ENCODE measurements around the gene SPN. TPM values are rescaled to one million over a fixed set of nuclear protein-coding genes. Genes with fewer than 3 reads are reported as not detected.
"Not testable (repeated sequence)": the region's sequence is repeated elsewhere in the genome, so short reads cannot be mapped to it uniquely, and the experiment has no call there.

Gene SPN
- total and polyA plus RNA-seq, 2 donors = 48.7 to 49.3 TPM

GRCh38 chr16:29664091-29664921 is 1.3 kb downstream of the SPN start:
- Histone ChIP-seq H3K4me3 (ENCODE audit: low read length in 2 of 2) (peak overlapping the region; percentile 96 to 97), H3K27me3 (ENCODE audit: control insufficient read depth in 2 of 2, insufficient read depth in 1 of 2, low read length in 1 of 2) (no peaks in the 10 kb centered on the region), H3K36me3 (ENCODE audit: control insufficient read depth in 2 of 2, insufficient read depth in 2 of 2, low read length in 1 of 2) (peaks cover 9 to 34% of the 10 kb centered on the region in 2 donors), H3K9me3 (ENCODE audit: control insufficient read depth in 2 of 2, insufficient read depth in 1 of 2, low read length in 1 of 2) (peaks cover 0 to 4% of the 10 kb centered on the region in 2 donors), H3K4me1 (ENCODE audit: control insufficient read depth in 2 of 2, insufficient read depth in 2 of 2, low read length in 2 of 2) (peaks cover 26 to 56% of the 10 kb centered on the region in 2 donors), H3K27ac (ENCODE audit: low read depth in 1 of 2, low read length in 1 of 2) (peak overlapping the region; percentile 74 to 97)
- peak in 3 of 9 donors; percentile 42 to 66 (median 45) for DNase-seq (ENCODE audit: low read depth in 6 of 9, low spot score in 9 of 9)
- WGBS = 5% methylated on average over 35 of the region's 35 CpGs

- Histone ChIP-seq H3K9me3 (ENCODE audit: control insufficient read depth in 2 of 2, insufficient read depth in 1 of 2, low read length in 1 of 2) (peaks cover 0 to 4% of the 10 kb centered on the region in 2 donors), H3K4me1 (ENCODE audit: control insufficient read depth in 2 of 2, insufficient read depth in 2 of 2, low read length in 2 of 2) (peaks cover 26 to 56% of the 10 kb centered on the region in 2 donors), H3K4me3 (ENCODE audit: low read length in 2 of 2) (peak overlapping the region; percentile 96 to 97), H3K27me3 (ENCODE audit: control insufficient read depth in 2 of 2, insufficient read depth in 1 of 2, low read length in 1 of 2) (no peaks in the 10 kb centered on the region), H3K27ac (ENCODE audit: low read depth in 1 of 2, low read length in 1 of 2) (peak overlapping the region; percentile 64 to 97), H3K36me3 (ENCODE audit: control insufficient read depth in 2 of 2, insufficient read depth in 2 of 2, low read length in 1 of 2) (peaks cover 9 to 39% of the 10 kb centered on the region in 2 donors)
- DNase-seq (ENCODE audit: low read depth in 6 of 9, low spot score in 9 of 9) = peak in 1 of 9 donors; percentile 46
- 18% methylated on average over 15 of the region's 15 CpGs for WGBS
Measured at GRCh38 chr16:29665294-29666077, 2.4 kb downstream of the SPN start.

GRCh38 chr16:29667322-29667610 is 4.2 kb downstream of the SPN start:
- Histone ChIP-seq H3K27ac (ENCODE audit: low read depth in 1 of 2, low read length in 1 of 2) (peak overlapping the region in 1 of 2 donors; percentile 97), H3K4me3 (ENCODE audit: low read length in 2 of 2) (peak overlapping the region in 1 of 2 donors; percentile 97), H3K4me1 (ENCODE audit: control insufficient read depth in 2 of 2, insufficient read depth in 2 of 2, low read length in 2 of 2) (peaks cover 18 to 43% of the 10 kb centered on the region in 2 donors), H3K36me3 (ENCODE audit: control insufficient read depth in 2 of 2, insufficient read depth in 2 of 2, low read length in 1 of 2) (peaks cover 12 to 48% of the 10 kb centered on the region in 2 donors)
- H3K9me3 ChIP-seq (ENCODE audit: control insufficient read depth in 2 of 2, insufficient read depth in 1 of 2, low read length in 1 of 2); H3K27me3 ChIP-seq (ENCODE audit: control insufficient read depth in 2 of 2, insufficient read depth in 1 of 2, low read length in 1 of 2); DNase-seq (ENCODE audit: low read depth in 6 of 9, low spot score in 9 of 9): not testable (repeated sequence)
- WGBS = 89% methylated on average over 6 of the region's 6 CpGs

GRCh38 chr16:29667755-29668154 is 4.7 kb downstream of the SPN start:
- Histone ChIP-seq H3K27me3 (ENCODE audit: control insufficient read depth in 2 of 2, insufficient read depth in 1 of 2, low read length in 1 of 2) (no peaks in the 10 kb centered on the region), H3K4me1 (ENCODE audit: control insufficient read depth in 2 of 2, insufficient read depth in 2 of 2, low read length in 2 of 2) (peaks cover 15 to 38% of the 10 kb centered on the region in 2 donors), H3K4me3 (ENCODE audit: low read length in 2 of 2) (no peak overlapping the region), H3K27ac (ENCODE audit: low read depth in 1 of 2, low read length in 1 of 2) (no peak overlapping the region), H3K36me3 (ENCODE audit: control insufficient read depth in 2 of 2, insufficient read depth in 2 of 2, low read length in 1 of 2) (peaks cover 12 to 50% of the 10 kb centered on the region in 2 donors), H3K9me3 (ENCODE audit: control insufficient read depth in 2 of 2, insufficient read depth in 1 of 2, low read length in 1 of 2) (peaks cover 0 to 4% of the 10 kb centered on the region in 2 donors)
- no peak for DNase-seq (ENCODE audit: low read depth in 6 of 9, low spot score in 9 of 9)
- WGBS = 98% methylated on average over 12 of the region's 12 CpGs

- H3K27me3 ChIP-seq (ENCODE audit: control insufficient read depth in 2 of 2, insufficient read depth in 1 of 2, low read length in 1 of 2) = no peaks in the 10 kb centered on the region
- no peak for DNase-seq (ENCODE audit: low read depth in 6 of 9, low spot score in 9 of 9)
- H3K9me3 ChIP-seq (ENCODE audit: control insufficient read depth in 2 of 2, insufficient read depth in 1 of 2, low read length in 1 of 2) = peaks cover 0 to 4% of the 10 kb centered on the region in 2 donors
- WGBS = 96% methylated on average over 3 of the region's 3 CpGs
- H3K27ac ChIP-seq (ENCODE audit: low read depth in 1 of 2, low read length in 1 of 2) = no peak overlapping the region
- no peak overlapping the region for H3K4me3 ChIP-seq (ENCODE audit: low read length in 2 of 2)
- peaks cover 13 to 51% of the 10 kb centered on the region in 2 donors for H3K36me3 ChIP-seq (ENCODE audit: control insufficient read depth in 2 of 2, insufficient read depth in 2 of 2, low read length in 1 of 2)
- peaks cover 15 to 36% of the 10 kb centered on the region in 2 donors for H3K4me1 ChIP-seq (ENCODE audit: control insufficient read depth in 2 of 2, insufficient read depth in 2 of 2, low read length in 2 of 2)
Measured at GRCh38 chr16:29668267-29668666, 5.2 kb downstream of the SPN start.

- 98% methylated on average over 6 of the region's 6 CpGs for WGBS
- no peak overlapping the region for H3K4me3 ChIP-seq (ENCODE audit: low read length in 2 of 2)
- no peak for DNase-seq (ENCODE audit: low read depth in 6 of 9, low spot score in 9 of 9)
- no peaks in the 10 kb centered on the region for H3K27me3 ChIP-seq (ENCODE audit: control insufficient read depth in 2 of 2, insufficient read depth in 1 of 2, low read length in 1 of 2)
- no peak overlapping the region for H3K27ac ChIP-seq (ENCODE audit: low read depth in 1 of 2, low read length in 1 of 2)
- peaks cover 6 to 21% of the 10 kb centered on the region in 2 donors for H3K36me3 ChIP-seq (ENCODE audit: control insufficient read depth in 2 of 2, insufficient read depth in 2 of 2, low read length in 1 of 2)
- H3K4me1 ChIP-seq (ENCODE audit: control insufficient read depth in 2 of 2, insufficient read depth in 2 of 2, low read length in 2 of 2) = peaks cover 7 to 31% of the 10 kb centered on the region in 2 donors
- H3K9me3 ChIP-seq (ENCODE audit: control insufficient read depth in 2 of 2, insufficient read depth in 1 of 2, low read length in 1 of 2) = peaks cover 0 to 3% of the 10 kb centered on the region in 2 donors
Measured at GRCh38 chr16:29673501-29673900, 10.5 kb downstream of the SPN start.

- H3K27me3 ChIP-seq (ENCODE audit: control insufficient read depth in 2 of 2, insufficient read depth in 1 of 2, low read length in 1 of 2) = no peaks in the 10 kb centered on the region
- H3K4me1 ChIP-seq (ENCODE audit: control insufficient read depth in 2 of 2, insufficient read depth in 2 of 2, low read length in 2 of 2) = peaks cover 13 to 38% of the 10 kb centered on the region in 2 donors
- peaks cover 0 to 3% of the 10 kb centered on the region in 2 donors for H3K9me3 ChIP-seq (ENCODE audit: control insufficient read depth in 2 of 2, insufficient read depth in 1 of 2, low read length in 1 of 2)
- H3K4me3 ChIP-seq (ENCODE audit: low read length in 2 of 2) = no peak overlapping the region
- H3K36me3 ChIP-seq (ENCODE audit: control insufficient read depth in 2 of 2, insufficient read depth in 2 of 2, low read length in 1 of 2) = peaks cover 6 to 19% of the 10 kb centered on the region in 2 donors
- DNase-seq (ENCODE audit: low read depth in 6 of 9, low spot score in 9 of 9) = peak in 1 of 9 donors; percentile 34
- H3K27ac ChIP-seq (ENCODE audit: low read depth in 1 of 2, low read length in 1 of 2) = no peak overlapping the region
- 77% methylated on average over 13 of the region's 13 CpGs for WGBS
Measured at GRCh38 chr16:29674188-29674587, 11.1 kb downstream of the SPN start.

- Histone ChIP-seq H3K27me3 (ENCODE audit: control insufficient read depth in 2 of 2, insufficient read depth in 1 of 2, low read length in 1 of 2) (no peaks in the 10 kb centered on the region), H3K9me3 (ENCODE audit: control insufficient read depth in 2 of 2, insufficient read depth in 1 of 2, low read length in 1 of 2) (peaks cover 0 to 12% of the 10 kb centered on the region in 2 donors), H3K36me3 (ENCODE audit: control insufficient read depth in 2 of 2, insufficient read depth in 2 of 2, low read length in 1 of 2) (peaks cover 6 to 15% of the 10 kb centered on the region in 2 donors), H3K4me3 (ENCODE audit: low read length in 2 of 2) (no peak overlapping the region), H3K27ac (ENCODE audit: low read depth in 1 of 2, low read length in 1 of 2) (peak overlapping the region in 1 of 2 donors; percentile 45), H3K4me1 (ENCODE audit: control insufficient read depth in 2 of 2, insufficient read depth in 2 of 2, low read length in 2 of 2) (peaks cover 24 to 54% of the 10 kb centered on the region in 2 donors)
- peak in 3 of 9 donors; percentile 56 to 79 (median 66) for DNase-seq (ENCODE audit: low read depth in 6 of 9, low spot score in 9 of 9)
- WGBS = 82% methylated on average over 3 of the region's 3 CpGs
Measured at GRCh38 chr16:29675811-29676643, 13.0 kb downstream of the SPN start.

Data from thymus (tissue), 11 donors.